NB4 (cell line): ENCODE results near the gene NPAS2.

Experiments used
- CTCF ChIP-seq: IDR thresholded peaks from one replicate; pipeline ENCODE4 v1.5.1; 2012; ENCODE audit warnings: low read depth, low read length
- MYC ChIP-seq: IDR thresholded peaks from 2 replicates; pipeline ENCODE4 v1.6.1; 2011; ENCODE audit warnings: low read depth, low read length
- POLR2A ChIP-seq: IDR thresholded peaks from 2 replicates; pipeline ENCODE4 v1.6.1; 2011; ENCODE audit warnings: mild to moderate bottlenecking; ENCODE audit not compliant: insufficient read length; ENCODE audit errors: extremely low read depth
- TF ChIP-seq, protein P1 (sequence below): IDR thresholded peaks from 2 replicates; pipeline ENCODE4 v1.6.1; 2011; ENCODE audit warnings: low read depth, low read length

- no peak for TF ChIP-seq POLR2A
- TF ChIP-seq CTCF: no peak
- TF ChIP-seq, protein P1, sequence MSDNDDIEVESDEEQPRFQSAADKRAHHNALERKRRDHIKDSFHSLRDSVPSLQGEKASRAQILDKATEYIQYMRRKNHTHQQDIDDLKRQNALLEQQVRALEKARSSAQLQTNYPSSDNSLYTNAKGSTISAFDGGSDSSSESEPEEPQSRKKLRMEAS: no peak
- TF ChIP-seq MYC: no peak
These were observed 140.7 kb downstream of the NPAS2 start for GRCh38 chr2:100960688-100961087.
